ENCODE results near the gene C6orf89.

DNA sequence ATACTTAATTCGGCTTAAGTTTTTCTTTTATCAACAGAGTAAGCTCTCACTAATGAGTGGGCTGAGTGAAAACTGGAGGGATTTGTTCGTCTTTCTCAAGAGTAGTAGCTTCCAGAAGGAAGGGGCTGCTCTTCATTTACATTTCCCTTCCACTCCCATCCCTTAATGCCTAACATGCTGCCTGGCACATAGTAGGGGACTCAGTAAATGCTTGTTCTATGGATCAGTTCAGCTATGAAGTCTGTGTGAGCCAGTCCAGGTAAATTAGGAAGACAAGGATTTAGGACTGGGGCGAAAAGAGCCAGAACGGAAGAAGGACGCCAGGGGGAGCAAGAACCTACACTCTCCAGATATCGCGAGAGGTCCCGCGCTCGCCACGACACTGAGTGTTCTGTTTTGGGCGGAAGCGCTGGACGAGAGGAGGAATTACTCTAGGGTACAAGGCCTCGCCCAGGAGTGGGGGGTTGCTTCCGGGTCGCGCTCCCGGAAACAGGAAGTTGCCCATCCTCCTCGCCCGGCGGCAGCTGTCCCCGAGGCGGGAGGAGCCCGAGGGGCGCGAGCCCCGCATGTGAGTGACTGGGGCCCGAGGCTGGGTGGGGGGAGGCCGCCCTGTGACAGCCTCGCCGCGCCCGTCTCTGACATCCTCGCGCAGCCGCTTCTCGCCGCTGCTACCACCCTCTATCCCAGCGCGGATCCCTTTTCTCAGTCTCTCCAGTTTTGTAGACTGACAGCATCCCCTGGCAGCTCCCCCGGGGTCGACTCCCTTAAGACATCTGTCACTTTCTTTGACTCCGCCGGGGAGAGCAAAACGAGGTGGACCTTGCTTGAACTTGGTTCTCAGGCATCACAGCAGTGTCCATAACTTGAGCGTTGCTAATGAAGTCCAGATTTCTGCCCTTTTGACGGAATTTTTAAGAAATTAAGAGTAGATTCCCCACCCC is at the start of gene C6orf89:
- TF ChIP-seq CTCF (conservative IDR thresholded peaks at IDR 0.05; ENCODE audit: low read depth, low read length) (peak; percentile 88), EZH2 (IDR thresholded peaks at IDR 0.05; ENCODE audit: borderline replicate concordance, low read depth, low read length, poor library complexity, severe bottlenecking) (no peak)
